Measurements from ENCODE around the gene TMEM87A.
"Not testable (repeated sequence)": the region's sequence is repeated elsewhere in the genome, so short reads cannot be mapped to it uniquely, and the experiment has no call there.

The TMEM87A gene

GRCh38 chr15:42270996-42271395 lies 2.2 kb downstream of the TMEM87A start:
- no peak for DNase-seq

DNA sequence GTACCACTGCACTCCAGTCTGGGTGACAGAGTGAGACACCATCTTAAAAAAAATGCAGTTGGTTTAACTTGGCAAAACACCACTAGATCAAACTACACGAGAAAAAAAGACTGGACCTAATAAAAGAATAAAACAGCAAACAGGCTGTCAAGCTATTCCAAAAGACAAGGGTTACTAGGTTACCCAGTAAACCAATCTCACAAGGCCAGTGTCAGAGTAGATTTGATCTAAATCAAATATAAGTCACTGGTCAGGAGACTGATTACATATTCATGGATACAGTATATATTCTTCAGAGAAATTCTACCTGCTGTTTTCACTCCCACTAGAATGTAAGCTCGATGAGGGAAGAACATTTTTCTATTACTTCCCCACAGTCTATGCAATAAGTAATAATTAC lies 2.7 kb downstream of the TMEM87A start:
- DNase-seq = no peak

DNA sequence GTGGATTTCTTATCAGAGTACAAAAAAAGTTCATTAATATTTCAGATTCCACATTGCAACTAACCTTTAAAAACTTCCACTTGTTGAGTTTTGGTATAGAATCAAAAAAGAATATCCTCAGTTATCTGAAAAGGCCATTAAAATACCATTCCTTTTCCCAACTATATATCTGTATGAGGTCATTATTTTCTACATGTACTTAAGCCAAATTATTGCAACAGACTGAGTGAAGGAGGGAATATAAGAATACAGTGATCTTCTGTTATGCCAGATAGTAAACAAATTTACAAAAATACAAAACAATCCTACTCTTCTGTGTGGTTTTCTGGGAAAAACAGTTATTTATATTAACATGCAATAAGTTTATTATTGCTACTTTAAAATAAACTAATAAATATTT lies 5.9 kb downstream of the TMEM87A start:
- DNase-seq = no peak

- no peak for DNase-seq
Observed at GRCh38 chr15:42264795-42265194, 8.4 kb downstream of the TMEM87A start.

GRCh38 chr15:42253300-42253699 lies 19.9 kb downstream of the TMEM87A start:
- no peak for DNase-seq

- no peak for DNase-seq
Observed at GRCh38 chr15:42240823-42241222, 32.4 kb downstream of the TMEM87A start.

DNA sequence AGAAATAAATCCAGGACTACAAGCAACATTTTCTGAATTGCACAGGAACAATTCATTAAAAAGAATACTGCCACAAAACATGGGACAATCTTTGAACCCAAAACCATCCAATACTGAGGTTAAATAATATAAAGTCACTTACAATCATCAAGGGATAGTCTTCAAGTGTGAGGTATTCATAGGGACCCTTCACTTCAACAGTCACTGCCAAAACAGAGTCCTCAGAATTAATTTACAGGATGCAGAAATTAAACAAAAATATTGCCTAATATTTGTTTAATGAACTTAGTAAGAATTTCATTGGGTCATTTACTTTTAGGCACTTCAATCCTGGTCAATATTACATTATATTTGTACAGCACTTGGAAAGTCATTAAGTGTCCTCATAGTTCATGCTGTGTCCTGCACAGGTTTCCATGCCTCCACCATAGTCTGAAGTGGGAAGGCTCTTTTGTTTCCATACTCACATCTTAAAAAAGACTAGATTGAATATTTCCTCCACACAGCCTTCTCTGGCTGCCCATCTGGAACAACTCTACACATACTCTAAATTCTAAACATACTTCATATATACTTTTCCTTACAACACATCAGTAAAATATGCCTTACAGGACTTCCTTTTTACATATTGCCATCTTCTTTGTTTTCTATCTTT lies 33.6 kb downstream of the TMEM87A start:
- no peak for DNase-seq

GRCh38 chr15:42233107-42233506 lies 40.1 kb downstream of the TMEM87A start:
- DNase-seq = no peak

GRCh38 chr15:42232606-42233005 lies 40.6 kb downstream of the TMEM87A start:
- no peak for DNase-seq

DNA sequence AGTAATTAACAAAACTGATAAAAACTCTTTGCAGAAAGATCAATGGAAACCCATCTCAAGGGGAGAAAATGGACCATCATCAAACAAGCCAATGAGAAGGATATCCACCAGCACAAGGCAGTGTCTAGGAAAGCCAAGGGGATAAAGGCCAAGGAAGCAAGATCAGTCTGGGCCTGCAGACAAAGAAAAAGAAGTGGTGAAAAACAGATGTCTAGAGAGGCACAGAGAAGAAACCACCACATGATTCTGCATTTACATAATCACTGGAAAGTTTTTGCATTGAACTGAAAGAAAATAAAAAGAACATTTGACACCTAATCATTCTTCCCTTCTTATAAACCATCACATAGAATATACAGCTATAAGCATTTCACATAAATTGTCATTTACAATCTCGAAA lies 42.1 kb downstream of the TMEM87A start:
- no peak for DNase-seq

- DNase-seq = not testable (repeated sequence)
Observed at GRCh38 chr15:42228981-42229380, 44.3 kb downstream of the TMEM87A start.

DNA sequence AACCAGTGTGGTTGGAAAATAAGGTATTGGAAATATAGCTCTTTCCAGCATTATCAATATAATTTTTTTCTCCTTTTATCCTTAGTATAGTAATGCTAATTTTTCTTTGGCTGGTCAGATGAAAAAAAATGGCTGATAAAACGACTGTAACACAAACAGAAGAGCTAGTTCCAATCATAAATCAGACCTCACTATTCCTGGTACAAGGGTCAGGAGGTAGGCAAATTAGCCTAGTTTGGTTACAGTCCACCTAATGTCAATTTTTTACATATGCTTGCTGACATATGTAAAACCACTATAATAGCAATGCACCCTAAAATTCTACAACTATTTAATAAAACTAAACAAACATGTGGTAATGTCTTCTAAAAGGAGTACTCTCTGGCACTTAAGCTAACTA lies 45.2 kb downstream of the TMEM87A start:
- DNase-seq = no peak

DNA sequence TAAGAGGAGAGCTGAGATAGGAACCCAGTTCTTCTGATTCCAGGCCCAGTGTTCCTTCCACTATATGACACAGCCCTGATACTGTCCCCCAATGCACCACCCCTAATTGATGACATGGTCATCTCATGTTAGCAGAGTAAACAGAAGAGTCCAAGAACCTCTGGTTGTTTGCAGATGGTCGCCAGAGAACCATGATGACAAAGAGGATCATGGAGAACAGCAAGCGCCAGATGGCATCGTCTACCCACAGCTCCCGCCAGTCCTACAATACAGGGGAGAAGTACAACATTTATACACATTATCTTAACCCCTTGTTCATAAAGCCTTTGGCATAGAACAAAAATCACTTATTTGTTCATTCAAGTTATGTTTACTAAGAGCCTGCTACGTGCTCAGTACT lies 46.6 kb downstream of the TMEM87A start:
- no peak for DNase-seq

- DNase-seq = no peak
Observed at GRCh38 chr15:42220216-42220615, 53.0 kb downstream of the TMEM87A start.

- no peak for DNase-seq
Observed at GRCh38 chr15:42218953-42219592, 54.2 kb downstream of the TMEM87A start.

DNA sequence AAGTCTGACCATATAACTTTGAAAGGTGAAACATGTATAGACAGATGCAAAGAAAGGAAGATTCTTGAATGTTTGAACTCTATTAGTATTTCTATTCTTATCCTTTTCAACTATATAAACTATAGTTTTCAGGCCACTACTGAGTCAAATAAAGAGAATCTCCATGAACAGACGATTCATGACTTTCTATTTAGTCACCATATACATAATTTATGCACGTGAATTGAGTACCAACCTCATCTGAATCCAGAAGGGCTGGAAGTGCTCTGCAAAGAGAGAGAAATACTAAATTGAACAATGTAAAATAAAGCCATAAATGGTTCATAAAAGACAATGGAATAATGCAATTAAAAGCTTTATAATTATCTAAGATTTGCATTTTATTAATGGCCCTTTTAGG lies 55.7 kb downstream of the TMEM87A start:
- DNase-seq = no peak

DNA sequence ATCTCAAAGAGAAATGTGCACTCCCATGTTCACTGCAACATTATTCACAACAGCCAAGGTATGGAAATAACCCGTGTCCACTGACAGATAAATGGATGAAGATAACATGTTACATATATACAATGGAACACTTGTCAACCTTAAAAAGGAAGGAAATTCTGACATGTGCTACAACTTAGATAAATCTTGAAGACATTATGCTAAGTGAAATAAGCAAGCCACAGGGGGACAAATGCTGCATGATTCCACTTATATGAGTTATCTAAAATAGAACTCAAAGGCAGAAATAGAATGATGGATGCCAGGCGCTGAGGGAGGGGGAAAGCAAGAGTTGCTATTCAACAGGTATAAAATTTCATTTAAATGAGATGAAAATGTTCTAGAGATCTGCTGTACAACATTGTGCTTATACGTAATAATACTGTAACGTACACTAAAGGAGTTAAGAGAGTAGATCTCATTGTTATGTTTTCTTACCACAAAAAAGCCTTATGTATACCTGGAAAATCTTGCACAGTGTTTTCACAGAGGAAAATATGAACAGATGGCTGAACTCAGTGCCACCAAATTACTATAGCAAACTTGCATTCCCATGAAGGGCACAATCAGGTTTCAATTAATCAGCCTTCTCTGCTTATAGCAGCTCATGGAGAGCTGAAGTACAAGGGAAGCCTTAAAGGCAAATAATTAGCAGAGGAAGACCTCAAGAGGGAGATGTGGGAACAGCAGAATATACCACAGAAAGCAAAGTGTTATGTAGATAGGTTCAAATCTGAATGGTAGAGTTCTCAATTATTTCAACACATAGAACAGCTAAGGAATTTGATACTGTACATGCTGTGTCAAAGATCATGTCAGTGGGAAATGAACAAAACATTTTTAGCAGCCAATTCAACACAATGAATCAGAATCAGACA lies 57.1 kb downstream of the TMEM87A start:
- DNase-seq = no peak

- DNase-seq = no peak
Observed at GRCh38 chr15:42214600-42214999, 58.6 kb downstream of the TMEM87A start.

- no peak for DNase-seq
Observed at GRCh38 chr15:42213511-42213910, 59.7 kb downstream of the TMEM87A start.

DNA sequence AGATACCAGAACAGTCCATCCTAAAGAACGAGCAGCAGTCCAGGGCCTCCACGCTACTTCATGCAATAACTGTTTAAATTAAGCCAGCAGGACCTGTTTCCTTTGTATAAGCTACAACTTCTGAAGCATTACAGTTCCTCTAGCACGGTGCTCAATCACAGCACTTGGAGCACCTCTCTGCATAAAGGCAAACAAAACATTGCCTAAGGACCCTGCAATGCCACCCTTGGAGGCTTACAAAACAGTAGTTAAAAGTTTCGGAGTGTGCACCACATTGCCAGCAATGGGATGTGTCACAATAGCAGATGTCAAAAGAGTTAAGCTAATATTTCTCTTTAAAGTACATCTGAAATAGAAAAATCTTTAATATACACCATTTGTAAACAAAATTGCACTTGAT lies 62.5 kb downstream of the TMEM87A start:
- no peak for DNase-seq

DNA sequence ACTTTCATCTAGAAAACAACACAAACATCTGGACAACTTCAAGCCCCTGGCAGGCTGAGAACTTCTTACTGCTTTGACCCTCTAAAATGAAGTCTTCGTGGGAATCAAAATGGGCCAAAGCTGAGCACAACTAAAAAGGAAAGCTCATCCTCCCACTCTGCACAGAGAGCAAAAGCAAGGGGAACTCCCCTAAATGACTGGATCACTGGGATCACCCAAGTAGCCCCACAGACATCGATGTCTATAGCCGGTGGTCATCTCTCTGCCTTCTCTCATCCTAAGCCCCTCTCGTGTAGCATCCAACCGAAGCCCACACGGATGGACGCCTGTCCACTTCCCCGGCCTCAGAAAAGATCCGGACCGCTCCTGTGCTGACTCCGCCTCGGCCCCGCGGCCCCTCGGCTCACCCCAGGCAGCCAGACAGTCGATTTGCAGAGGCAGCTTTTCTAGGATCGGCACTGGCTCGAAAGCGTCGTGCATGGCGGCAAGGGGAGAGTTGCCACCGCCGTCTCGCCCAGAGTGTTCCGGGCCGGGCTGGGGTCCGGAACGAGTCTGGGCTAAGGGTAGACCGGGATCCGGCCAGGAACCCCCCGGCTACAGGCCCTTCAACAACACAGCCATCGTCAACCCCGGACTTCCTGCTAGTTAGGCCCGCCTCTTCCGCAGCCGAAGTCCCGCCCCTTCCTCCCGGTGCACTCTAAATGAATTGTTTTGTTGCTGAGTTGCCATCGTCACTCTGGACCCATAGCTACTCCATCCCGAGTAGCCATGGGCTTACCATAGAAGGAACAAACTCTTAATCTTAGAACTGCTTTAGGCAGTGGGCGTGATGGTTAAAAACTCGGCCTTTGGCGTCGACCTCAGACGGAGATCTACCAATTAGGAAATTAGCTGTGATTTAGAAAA lies 65.3 kb downstream of the TMEM87A start, which contains the start of gene VPS39:
VPS39 (minus strand) TSS at position 631 of the 906 bp plus-strand sequence; CDS start at position 480, 151 bp downstream.
- DNase-seq = peak; percentile 89

GRCh38 chr15:42206406-42206805 lies 66.8 kb downstream of the TMEM87A start:
- DNase-seq = no peak

- no peak for DNase-seq
Observed at GRCh38 chr15:42203891-42204290, 69.3 kb downstream of the TMEM87A start.

Data from CD4-positive, alpha-beta T cell treated with Interleukin-17A for 1 hour (primary cell).